CMK (cell line): ENCODE measurements around the gene HS3ST3B1.

Source experiments
- DNase-seq: peaks from one replicate; pipeline ENCODE4 v3.0.0-alpha.2; 2010; ENCODE audit warnings: low read depth

Gene HS3ST3B1

DNA sequence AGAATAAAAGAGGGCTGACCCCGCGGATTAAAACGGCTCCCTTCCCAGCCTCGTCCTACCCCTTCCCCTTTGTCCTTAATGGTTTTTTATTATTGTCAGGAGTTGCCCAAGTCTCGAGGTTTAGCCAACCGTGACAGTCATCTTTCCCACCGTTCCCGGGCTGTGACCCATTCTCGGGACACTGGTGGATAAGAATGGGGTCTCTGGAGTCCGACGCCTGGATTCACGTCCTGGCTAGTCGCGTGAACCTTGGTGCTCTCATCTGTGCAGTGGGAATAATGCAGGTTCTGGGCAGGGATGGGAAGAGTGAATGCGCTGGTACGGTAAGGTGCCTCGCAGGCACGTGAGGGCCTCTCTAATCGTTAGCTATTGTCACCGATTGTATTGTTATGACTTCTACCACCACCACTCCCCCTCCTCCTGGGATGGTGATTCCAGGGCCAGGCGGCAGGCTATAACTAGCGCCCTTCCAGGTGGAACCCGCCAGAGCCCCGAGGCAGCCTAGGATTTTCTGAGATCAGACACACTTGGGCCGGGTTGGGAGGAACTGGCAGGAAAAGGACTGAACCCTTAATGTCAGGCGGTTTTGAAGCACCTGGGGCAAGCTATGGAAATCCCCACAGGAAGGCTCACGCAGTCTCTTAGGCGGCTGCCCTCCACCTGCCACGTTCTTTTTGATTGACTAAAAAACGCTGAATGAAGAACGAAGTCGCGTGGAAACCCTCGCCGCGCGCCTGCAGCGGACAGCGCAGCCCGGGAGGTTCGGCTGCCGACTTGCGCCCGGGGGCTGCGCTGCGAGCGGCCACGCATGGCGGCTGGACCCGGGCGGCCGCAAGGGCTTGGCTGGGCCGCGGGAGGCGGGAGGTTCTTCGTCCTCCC, 2.7 kb downstream of the HS3ST3B1 start:
- DNase-seq, result no peak

DNA sequence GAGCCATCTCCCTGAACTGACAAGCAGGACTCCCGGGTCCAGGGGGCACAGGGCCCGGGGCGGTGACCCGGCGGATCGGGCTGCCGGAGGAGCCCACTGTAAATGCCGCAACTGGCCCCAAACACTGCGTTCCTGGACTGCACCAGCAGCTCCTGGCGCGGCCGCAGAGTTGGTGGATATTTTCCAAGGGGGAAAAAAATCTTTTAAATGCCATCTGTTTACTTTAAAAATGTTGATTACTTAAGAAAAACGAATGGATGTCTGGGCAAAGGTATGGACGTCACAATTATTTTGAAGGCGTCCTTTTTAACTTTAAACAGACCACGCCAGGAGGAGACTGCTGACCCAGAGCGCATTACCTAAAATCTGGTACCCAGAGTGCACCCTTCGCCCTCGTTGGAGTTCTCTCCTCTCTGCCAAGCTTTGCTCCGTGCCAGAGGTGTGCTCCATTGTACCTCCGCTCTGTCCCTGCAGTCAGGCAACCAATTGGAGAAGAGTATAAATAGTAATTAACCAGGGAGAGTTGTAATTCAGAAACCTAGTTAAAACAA, 3.4 kb downstream of the HS3ST3B1 start:
- no peak for DNase-seq

DNA sequence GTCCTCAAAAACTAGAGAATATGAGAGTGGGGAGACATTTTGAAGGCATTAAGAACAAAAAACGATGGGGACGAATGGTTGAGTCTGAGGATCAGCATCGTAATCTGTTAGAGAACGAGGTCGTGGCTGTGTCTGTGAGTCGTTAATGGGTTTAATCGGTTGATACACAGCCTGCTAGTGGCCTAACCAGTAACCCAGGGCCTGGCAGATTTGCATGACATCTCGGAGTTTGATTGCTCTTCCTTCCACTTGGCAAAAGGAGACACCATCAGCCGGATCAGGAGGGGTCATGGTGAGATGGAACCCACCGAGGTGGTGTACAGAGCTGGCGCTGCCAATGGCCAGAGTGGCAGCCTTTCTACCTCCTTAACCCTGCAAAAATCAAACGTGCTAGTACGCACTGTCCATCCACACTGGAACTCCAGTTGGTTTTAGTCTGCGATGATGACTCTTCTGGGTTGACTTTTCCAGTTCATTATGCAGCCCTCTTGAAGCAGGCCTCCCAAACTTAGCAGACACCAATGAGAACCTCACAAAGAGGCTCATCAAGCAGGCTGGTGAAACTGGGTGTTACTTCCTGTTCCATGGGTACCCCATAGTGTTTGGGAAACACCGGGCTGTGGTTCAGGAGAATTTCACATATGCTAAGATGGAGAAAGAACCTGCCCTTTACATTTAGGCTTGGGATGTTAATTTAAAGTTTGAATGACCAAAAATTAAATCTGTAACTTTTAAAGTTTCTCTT, 4.1 kb downstream of the HS3ST3B1 start:
- DNase-seq, result no peak

DNA sequence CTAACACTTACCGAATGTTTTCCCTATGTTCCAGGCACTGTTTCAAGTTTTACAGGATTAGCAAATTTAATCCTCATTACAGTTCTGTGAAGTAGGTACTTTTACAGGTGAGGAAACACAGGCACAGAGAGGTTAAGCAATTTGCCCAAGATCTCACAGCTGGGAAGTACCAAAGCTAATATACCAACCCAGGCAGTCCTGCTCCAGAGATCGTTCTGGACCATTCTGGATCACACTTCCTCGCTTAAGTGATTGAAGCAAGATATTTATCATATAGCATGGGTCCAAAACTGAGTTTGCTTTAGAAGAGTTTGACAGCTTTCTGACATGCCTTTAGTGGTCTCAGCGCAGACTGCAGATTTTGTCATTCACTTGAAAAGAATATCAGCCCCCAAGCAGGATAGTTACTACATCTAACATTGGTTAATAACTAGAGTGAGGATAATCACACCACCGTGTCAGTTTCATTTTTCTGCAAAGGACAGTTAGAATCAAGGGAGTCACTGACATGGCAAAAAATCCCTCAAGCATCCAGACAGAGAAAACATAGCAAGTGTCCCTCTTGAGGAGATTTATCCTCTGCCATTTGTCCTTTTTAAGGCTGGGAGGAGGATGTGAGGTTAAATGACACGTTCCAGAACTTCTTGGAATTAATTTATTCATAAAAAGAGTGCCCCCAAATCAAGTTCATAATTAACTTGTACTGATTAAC, 5.1 kb downstream of the HS3ST3B1 start:
- no peak for DNase-seq

DNA sequence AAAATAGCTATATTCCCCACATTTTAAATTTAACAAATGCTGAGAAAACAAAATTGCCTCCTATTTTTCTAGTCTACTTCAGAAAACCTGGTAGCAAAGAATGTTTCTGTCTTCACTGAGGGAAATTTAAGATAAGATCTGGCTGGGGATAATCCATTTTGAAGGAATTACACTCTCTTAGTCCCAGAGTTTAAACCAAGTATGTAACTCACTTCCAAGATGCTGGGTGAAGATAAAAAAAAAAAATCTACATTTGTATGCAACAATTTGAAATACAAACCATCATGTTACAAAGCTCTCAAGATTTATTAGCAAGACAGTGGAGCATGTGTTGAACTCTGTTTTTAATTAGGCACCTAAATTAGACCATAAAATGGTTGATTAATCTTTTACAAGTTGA, 5.7 kb downstream of the HS3ST3B1 start:
- DNase-seq, result no peak

DNA sequence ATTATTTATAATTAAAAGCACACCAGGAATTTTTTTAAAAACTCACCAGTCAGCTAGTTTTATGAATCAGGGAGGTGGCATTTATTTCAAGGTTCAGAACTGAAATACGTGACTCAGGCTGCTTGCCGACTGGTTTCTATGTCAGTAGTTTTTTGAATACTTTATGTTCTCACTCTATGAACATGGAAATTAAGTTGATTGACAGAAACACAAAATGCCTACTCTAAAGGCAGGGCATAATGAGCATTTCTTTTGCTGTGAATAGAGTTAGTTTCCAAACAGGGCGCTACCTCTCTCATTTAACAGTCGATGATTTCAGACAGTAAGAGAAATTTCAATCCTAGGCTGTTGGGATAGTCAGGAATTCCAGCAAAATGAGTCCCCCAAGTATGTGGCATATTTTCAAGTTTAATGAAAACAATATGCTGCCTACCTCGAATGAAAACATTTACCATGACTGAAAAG, 6.7 kb downstream of the HS3ST3B1 start:
- no peak for DNase-seq

DNA sequence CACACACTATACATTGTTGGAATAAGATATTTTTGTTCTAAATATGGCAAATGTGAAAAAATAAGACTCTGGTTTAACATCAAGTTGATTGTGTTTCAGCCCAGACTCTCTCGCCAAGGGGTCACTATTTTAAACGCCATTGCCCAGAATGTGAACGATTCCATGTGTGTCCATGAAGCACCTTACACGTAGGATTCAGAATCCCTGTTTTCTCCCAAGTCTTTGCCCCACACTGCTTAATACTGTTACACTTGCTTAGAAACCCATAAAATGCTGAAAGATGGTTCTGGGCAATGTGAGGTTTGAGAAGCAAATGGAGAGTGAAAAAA, 7.7 kb downstream of the HS3ST3B1 start:
- no peak for DNase-seq

DNA sequence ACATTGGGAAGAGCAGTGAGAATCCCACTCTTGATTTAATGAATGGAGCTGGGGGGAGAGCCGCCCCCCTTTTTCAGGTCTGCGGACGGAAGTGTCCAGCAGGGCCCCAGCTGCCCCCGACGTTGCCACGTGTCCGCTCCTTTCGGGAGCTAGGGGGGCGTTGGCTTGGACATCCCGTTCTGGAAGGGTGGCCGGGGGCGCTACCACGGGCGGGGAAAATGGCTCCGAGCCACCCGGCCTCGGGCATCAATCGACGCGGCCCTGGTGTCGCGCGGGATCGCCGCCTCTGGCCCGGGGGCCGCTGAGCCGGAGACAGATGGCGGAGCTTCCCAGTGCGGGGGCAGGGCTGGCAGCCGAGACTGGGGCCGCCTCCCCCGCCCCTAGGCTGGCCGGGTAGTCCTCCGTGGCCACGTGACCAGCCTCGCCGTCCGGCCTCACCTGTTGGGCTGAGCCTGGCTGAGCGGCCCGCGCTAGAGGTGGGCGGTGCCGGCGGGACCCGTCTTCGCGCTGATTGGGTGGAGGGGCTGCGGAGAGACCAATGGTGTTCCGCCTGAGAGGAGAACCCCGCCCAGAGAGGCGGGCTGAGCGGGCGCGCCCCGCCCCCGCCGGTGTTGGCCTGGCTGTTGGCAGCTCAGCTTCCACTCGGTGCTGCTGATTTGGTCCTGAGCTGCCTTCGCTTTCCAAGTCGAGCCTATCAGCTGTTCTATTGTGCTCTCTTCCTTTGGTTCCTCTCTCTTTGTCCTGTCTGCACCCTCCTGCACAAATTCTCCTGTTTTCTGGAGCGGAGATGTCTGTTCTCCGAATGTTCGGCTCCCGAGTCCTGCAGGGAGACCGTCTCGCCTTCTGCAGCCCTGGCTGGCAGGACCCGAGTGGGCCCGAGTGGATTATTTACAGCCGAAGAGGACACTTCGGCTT, 8.3 kb downstream of the HS3ST3B1 start:
- no peak for DNase-seq

DNA sequence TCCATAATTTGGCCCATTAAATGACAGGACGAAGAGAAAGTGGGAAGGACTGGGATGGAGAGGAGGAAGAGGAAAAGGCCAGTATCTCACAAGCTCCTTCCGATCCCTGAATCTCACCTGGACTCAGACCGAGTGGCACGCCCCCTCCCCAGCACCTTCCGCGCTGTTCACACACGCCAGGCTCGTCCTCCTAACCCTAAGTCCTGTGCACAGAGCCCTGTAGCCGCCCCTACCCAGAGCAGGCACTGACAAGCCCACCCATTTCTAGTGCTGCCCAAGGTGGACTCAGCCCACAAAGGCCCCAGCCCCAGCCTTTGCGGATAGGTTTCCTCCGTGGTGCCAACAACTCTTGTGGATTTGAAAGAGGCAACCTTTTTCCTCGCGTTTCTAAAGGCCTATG, 9.2 kb downstream of the HS3ST3B1 start:
- no peak for DNase-seq

DNA sequence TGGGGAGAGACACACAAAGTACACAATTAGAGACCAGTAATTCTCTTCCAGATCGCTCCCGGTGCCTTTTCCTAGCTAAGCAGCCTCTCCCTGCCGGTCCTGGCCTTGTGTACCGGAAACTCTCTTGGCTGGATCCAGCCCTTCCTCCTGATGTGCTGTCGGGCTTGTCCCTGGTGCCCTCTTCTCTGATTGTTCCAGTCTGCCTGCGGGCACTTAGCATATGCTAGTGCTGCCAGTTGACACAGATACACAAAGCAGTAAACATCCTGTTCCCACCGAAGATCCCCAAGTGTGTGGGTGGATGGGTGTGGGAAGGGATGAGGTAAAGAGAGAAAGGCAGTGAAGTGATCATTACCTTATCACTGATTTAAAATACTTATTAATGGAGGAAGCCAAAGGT, 9.7 kb downstream of the HS3ST3B1 start:
- no peak for DNase-seq

DNA sequence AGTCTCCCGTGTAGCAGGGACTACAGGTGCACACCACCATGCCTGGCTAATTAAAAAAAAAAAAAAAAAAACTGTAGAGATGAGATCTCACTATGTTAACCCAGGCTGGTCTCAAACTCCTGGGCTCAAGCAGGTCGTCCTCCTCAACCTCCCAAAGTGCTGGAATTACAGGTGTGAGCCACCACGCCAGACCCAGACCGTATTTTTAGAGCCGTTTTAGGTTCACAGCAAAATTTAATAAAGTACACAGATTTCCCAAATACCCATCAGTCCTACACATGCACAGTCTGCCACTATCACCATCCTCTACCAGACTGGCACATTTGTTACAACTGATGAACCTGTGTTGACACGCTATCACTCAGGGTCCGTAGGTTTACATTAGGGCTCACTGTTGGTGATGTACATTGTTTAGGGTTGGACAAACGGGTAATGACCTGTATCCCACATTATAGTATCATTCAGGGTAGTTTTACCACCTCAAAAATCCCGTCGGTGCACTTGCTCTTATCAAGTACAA, 10.4 kb downstream of the HS3ST3B1 start:
- no peak for DNase-seq

DNA sequence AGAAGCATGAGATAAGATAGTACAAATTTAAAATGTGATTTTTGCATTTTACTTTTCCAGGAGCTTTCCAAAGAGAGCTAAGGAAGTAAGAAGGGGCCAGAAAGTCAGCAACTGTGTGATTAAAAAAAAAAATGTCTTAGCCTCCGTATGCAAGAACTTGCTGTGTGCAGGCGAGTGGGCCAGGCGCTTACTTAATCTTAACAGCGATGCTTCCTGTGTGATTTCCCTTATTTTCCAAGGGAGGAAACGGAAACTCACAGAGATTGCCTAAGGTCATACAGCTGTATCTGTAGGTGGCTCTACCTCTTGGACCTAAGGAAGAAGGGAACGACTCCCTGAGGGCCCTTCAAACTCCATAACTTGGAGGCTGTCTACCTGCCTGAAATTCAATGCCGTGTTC, 11.1 kb downstream of the HS3ST3B1 start:
- no peak for DNase-seq

DNA sequence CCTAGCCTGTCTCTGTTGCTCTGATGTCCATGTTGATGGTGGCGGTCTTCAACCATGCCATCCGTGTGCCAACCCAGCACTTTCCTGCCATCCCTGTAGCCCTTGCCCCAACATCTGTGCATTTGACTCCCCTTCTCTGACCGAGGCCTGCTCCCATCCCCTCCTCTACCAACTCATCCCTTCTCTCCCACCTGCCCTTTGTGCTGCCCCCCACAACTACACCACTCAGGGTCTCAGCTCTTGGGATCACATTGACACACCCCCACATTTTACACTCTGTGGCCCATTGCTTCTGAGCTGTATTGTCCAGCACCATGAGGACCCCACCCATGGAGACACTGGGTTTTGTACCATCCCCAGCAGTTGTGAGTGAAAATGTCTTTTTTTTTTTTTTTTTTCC, 11.6 kb downstream of the HS3ST3B1 start:
- no peak for DNase-seq

DNA sequence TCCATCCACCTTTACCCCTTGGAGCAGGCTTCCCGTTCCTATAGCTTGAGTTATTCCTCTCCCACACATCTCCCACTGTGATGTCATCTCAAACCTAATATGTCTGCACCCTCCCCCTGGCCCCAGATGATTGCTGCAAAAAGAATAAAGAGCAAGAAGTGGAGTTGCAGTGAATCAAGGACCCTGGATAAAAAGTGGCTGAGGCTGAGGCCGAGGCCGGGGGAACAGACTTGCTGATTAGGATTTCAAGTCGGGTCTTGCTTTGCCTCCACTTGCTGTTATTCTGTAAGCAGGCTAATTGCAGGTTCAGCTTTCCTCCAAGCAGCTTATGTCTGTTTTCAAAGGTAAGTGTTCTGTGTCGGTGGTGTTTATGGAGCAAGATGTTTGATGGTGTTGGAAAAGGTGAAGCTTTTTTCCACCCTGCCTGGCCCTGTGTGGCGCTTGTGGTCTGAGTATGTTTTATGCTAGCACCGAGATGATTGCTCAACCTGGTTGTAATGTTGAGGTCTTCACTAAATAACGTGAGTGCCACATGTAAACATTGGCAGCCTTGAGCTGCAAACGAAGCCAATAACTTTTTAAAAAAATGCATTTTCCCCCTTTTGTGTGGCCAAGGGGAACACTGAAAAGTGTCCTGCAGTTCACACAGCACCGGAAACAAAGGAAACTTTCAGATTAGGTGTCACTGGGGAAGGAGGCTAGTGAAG, 15.4 kb downstream of the HS3ST3B1 start:
- no peak for DNase-seq

DNA sequence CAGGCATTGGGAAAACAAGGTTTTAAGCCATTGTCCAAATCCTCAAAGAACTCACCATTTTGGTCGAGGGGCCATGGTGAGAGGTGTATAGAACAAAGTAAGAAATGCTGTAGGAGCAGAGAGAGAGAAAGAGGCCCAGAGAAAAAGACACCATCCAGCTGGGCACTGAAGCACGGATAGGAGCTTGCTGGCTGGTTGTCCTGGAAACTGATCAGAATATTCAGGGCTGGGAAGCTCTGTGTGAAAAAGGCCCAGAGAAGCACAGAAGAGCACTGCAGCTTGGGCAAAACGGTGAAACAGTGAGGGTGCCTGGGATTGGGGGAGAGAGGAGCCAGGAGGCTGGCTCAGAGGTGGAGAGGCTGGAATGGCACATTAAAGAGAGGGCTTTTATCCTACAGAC, 16.5 kb downstream of the HS3ST3B1 start:
- DNase-seq, result no peak

DNA sequence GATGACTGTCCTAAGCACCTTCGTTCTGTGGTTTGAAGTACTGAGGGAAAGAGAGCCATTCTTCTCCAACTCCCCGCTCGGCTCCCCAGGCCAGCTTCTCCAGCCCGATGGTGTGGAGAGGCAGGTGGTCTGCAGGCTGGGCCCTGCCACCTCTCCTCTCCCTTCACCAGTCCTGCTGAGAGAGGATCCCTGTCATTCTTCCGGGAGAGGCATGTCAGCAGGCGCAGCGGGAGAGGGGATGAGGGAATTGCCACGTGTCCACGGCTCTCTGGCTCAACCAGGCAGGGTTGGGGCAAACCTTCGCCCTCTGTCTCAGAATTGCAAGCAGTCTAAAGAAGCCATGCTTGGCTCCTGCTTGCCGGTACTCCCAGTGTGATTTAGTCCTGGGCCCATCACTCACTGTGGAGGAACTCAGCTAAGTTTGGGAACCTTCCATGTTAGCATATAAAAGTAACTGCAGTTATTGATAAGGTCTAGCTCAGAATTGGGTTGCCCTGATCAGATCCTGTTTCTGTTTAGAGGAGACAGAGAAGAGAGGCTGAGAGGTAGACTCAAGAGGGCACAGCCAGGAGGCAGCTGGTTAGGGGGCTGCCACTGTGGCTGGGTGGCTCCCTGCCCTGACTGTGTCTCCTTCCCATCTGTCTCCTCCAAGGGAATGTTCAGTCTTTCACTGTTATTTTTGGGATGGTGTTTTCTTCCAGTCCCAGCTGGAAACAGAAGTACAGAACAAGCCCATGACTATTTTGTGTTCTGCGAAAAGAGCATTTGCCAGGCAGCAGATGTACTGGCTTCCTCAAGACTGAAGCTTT, 17.4 kb downstream of the HS3ST3B1 start:
- DNase-seq, result no peak

DNA sequence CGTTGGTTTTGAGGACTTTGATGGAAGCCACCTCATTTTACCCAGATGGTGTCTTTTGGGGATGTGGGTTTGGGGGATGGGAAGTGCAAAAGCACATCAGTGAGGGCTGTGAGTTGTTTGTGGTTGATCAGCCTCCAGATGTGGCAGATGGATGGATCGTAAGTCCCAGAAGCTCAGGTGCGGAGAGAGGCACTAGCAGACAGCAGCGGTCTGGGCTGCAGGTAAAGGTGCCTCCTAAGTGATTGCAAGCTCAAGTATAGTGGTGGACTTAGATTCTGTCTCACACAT, 18.0 kb downstream of the HS3ST3B1 start:
- DNase-seq, result no peak

DNA sequence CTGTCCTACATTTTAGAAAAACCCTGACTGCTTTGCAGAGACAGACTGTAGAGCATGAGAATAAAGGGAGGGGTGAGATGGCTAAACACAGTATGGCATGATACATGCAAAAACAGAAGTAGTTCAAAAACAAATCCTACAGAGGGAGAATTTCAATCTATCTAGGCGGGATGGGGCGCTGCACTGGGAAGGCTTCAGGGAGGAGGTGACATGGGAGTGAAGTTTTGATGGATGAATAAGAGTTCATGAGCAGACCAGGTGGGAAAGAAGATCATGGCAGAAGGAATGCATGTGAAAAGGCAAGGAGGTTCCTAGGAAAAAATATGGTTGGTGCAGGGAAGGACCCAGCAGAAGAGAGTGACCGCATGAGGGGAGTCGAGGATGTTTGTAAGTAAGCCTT, 19.2 kb downstream of the HS3ST3B1 start:
- DNase-seq, result no peak

DNA sequence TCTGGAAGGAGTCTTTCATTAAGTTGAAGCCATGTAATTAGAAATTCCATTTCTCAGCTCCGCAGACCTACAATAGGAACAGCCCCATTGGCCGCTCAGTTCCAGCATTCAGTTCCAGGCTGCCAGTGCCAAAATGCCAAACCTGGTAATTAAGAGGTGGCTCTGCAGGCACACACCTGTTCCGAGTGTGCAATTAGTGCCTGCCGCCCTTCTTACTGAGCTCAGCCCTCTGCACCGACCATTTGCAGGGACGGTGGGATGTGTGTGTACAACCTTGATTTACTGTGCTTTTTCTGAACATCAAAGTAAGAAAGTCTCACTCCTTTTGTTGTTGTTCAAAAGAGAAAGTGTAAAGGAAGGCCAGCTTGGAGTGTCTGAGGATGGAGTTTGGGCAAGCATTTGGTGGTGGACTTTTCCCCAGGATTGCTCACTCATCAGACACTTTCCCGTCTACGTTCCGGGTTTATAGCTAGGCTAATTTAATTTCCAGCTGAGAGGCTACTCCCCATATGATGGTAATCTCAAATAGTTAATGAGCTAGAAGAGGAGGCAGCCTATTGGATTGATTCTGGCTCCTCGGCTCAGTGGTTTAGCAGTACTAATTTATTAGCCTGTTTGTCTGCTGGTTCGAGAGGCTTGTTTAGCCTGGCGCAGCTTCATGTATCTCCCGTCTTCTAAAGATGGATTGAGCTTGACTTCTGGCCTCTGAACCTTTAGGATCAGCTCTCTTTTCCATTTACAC, 20.0 kb downstream of the HS3ST3B1 start:
- no peak for DNase-seq
